Endothelial cell of umbilical vein (primary cell): ENCODE measurements around the gene P2RX4. TPM values are rescaled to one million over a fixed set of nuclear protein-coding genes. Genes with fewer than 3 reads are reported as not detected.

Experiments
- BruUV-seq: library from RNA; stranded (reverse); fragments of 400-500 nt; replicated peaks from 2 replicates; lab custom pipeline; 2021; lab: Mats Ljungman, UMichigan
- CTCF ChIA-PET: fragments of 300-600, 350-600 bp; sonication (Branson Sonifier 250); formaldehyde crosslinking; loops from one replicate; lab custom pipeline; 2021; ENCODE audit warnings: antibody characterized with exemption, inconsistent platforms; lab: Charles Lee
- POLR2A ChIA-PET: fragments of 300-600, 350-600 bp; sonication (Branson Sonifier 250); formaldehyde crosslinking; loops from one replicate; lab custom pipeline; 2021; ENCODE audit warnings: antibody characterized with exemption, inconsistent platforms; lab: Charles Lee
- DNase-seq: peaks from one replicate; pipeline ENCODE4 v3.0.0-alpha.2; 2011; ENCODE audit warnings: low read depth, low spot score
- FAIRE-seq: peaks from 2 replicates; lab custom pipeline; 2011; peaks lifted over from hg19 to GRCh38; lab: Jason Lieb, UNC
- H2AFZ ChIP-seq: 2 replicates; pipeline ENCODE4 v1.6.0; 2012; ENCODE audit warnings: low read depth, low read length, control low read depth, inconsistent platforms
- H3K27ac ChIP-seq: 2 replicates; pipeline ENCODE4 v1.5.1; 2011; ENCODE audit warnings: low read depth, mild to moderate bottlenecking, control low read depth, low read length, moderate library complexity; ENCODE audit not compliant: insufficient read depth
- H3K27me3 ChIP-seq, 2 experiments: 2 replicates each; pipeline versions ENCODE4 v1.6.0 to v1.6.1; 2011; ENCODE audit warnings: low read length in 2 of 2, mixed read lengths in 1 of 2; ENCODE audit not compliant: control insufficient read depth in 2 of 2, insufficient read depth in 2 of 2
- H3K36me3 ChIP-seq, 2 experiments: 2 replicates in 1 of 2; 3 replicates in 1 of 2; pipeline ENCODE4 v1.5.1; 2011; ENCODE audit warnings: low read length in 2 of 2, mild to moderate bottlenecking in 1 of 2, moderate library complexity in 1 of 2; ENCODE audit not compliant: control insufficient read depth in 2 of 2, insufficient read depth in 2 of 2; ENCODE audit errors: extremely low read depth in 1 of 2
- H3K4me1 ChIP-seq: 3 replicates; pipeline ENCODE4 v1.5.1; 2011; ENCODE audit warnings: mild to moderate bottlenecking, low read length; ENCODE audit not compliant: control insufficient read depth, insufficient read depth; ENCODE audit errors: extremely low read depth
- H3K4me2 ChIP-seq: 2 replicates; pipeline ENCODE4 v1.6.1; 2011; ENCODE audit warnings: low read length, control low read depth, mixed read lengths; ENCODE audit not compliant: insufficient read depth
- H3K4me3 ChIP-seq, 3 experiments: fragments of 200-600 bp in 1 of 3; sonication (generic), shearing (Covaris generic) in 1 of 3; replicated peaks in 1 of 3; 2 replicates each; pipeline ENCODE4 v1.5.1; 2011 to 2016; ENCODE audit warnings: control low read depth in 3 of 3, low read length in 3 of 3, mild to moderate bottlenecking in 2 of 3, inconsistent platforms in 1 of 3, low read depth in 1 of 3, moderate library complexity in 1 of 3; ENCODE audit not compliant: insufficient read depth in 1 of 3
- H3K79me2 ChIP-seq: 2 replicates; pipeline ENCODE4 v1.6.0; 2012; ENCODE audit warnings: low read length, inconsistent platforms; ENCODE audit not compliant: control insufficient read depth, insufficient read depth
- H3K9ac ChIP-seq: replicated peaks from 2 replicates; pipeline ENCODE3; 2011; ENCODE audit warnings: low read length, control low read depth; ENCODE audit not compliant: insufficient read depth; ENCODE audit errors: extremely low read depth
- H3K9me1 ChIP-seq: replicated peaks from 3 replicates; pipeline ENCODE4 v1.6.0; 2011; ENCODE audit warnings: mild to moderate bottlenecking, low read length; ENCODE audit not compliant: control insufficient read depth, insufficient read depth; ENCODE audit errors: extremely low read depth
- H3K9me3 ChIP-seq: replicated peaks from 2 replicates; pipeline ENCODE4 v1.5.1; 2012; ENCODE audit warnings: low read length, inconsistent platforms; ENCODE audit not compliant: control insufficient read depth, insufficient read depth
- H4K20me1 ChIP-seq: replicated peaks from 2 replicates; pipeline ENCODE3; 2011; ENCODE audit warnings: mild to moderate bottlenecking, low read length; ENCODE audit not compliant: control insufficient read depth, insufficient read depth; ENCODE audit errors: extremely low read depth
- EZH2 ChIP-seq: IDR thresholded peaks from 2 replicates; pipeline ENCODE4 v1.6.1; 2012; ENCODE audit warnings: borderline replicate concordance, low read depth, mild to moderate bottlenecking, moderate library complexity, low read length, inconsistent platforms; ENCODE audit not compliant: severe bottlenecking
- FOS ChIP-seq: IDR thresholded peaks from 2 replicates; pipeline ENCODE4 v1.6.1; 2011; ENCODE audit warnings: mild to moderate bottlenecking, low read length, moderate library complexity, borderline replicate concordance; ENCODE audit not compliant: insufficient read depth
- GATA2 ChIP-seq: IDR thresholded peaks from 2 replicates; pipeline ENCODE4 v1.7.0; 2011; ENCODE audit warnings: low read depth, mild to moderate bottlenecking, moderate library complexity, mixed read lengths, low read length; ENCODE audit not compliant: insufficient read length, insufficient read depth
- JUN ChIP-seq: IDR thresholded peaks from 2 replicates; pipeline ENCODE4 v1.6.1; 2011; ENCODE audit warnings: borderline replicate concordance, low read depth; ENCODE audit not compliant: insufficient read length, insufficient read depth
- MYC ChIP-seq: IDR thresholded peaks from one replicate; pipeline ENCODE4 v1.6.1; 2011; ENCODE audit warnings: mild to moderate bottlenecking, low read depth, low read length
- POLR2A ChIP-seq: IDR thresholded peaks from 2 replicates; pipeline ENCODE4 v1.6.1; 2012; ENCODE audit warnings: low read depth, mild to moderate bottlenecking, control low read depth, low read length
- POLR2AphosphoS5 ChIP-seq: IDR thresholded peaks from 2 replicates; pipeline ENCODE4 v1.6.1; 2012; ENCODE audit warnings: low read depth, mild to moderate bottlenecking, control low read depth, low read length, moderate library complexity; ENCODE audit not compliant: insufficient read depth
- dilution Hi-C: fragments of 300-500 bp; cut with MboI; formaldehyde crosslinking; loops from one replicate; pipeline ENCODE4 v1.15.0; 2019; ENCODE audit warnings: low sequenced_read_pairs; ENCODE audit not compliant: extremely low pct_ligation_motif_present
- intact Hi-C: fragments of 100-400 bp; cut with micrococcal nuclease; formaldehyde crosslinking; loops from one replicate; pipeline ENCODE4 v1.10.0; 2022
- polyA plus RNA-seq, 4 experiments: library from polyadenylated mRNA; depleted of rRNA in 3 of 4; stranded (reverse) in 3 of 4; unstranded in 1 of 4; fragments of >200 nt; gene quantifications; 2 replicates each; pipeline versions ENCODE4 v1.2.1 to v1.2.3, GENCODE V29; 2011 to 2012; ENCODE audit warnings: missing spikeins in 1 of 4
- total RNA-seq: library from RNA; stranded (reverse); gene quantifications from 2 replicates; pipeline ENCODE4 v1.2.3, GENCODE V29; 2021
- TF ChIP-seq, protein P1 (sequence below), 2 donors: IDR thresholded peaks; 1 replicate in 1 of 2; 2 replicates in 1 of 2; pipeline ENCODE4 v1.5.1; 2011; ENCODE audit warnings: low read length in 2 of 2, mild to moderate bottlenecking in 2 of 2, moderate library complexity in 2 of 2, control low read depth in 1 of 2, inconsistent platforms in 1 of 2, low read depth in 1 of 2; ENCODE audit not compliant: insufficient read depth in 1 of 2; ENCODE audit errors: extremely low read depth in 1 of 2
- TF ChIP-seq, protein P2 (sequence below): IDR thresholded peaks from 2 replicates; pipeline ENCODE4 v1.6.1; 2011; ENCODE audit not compliant: insufficient read depth, insufficient read length

P2RX4 gene
- total and polyA plus RNA-seq, 2 donors (not counting 3 experiments of a cell fraction or from before 2014, with no cell fraction given): 92.8 to 116 TPM

DNA sequence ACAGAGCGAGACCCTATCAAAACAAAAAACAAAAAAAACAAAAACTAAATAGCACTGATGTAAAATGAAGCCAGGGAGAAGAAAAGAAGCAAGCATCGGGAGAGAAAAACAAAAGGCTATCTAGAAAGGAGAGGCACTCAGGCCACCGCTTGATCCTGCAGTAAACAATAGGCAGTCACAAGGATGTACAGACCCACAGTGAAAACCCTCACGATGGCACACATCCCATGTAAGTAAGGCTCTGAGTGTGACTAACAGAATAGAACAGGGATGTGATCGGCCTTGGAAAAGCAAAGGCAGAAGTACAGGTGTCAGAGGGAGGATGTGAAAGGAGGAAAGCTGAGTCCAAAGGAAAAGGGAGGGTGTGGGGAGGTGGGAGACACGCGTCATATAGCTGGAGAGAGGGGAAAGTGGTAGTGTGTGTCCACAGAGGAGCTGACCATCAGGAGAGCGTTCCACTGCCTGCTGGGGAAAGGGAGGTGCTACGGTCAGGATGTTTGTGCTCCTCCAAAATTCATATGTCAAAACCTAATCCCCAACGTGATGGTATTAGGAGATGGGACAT is 55.1 kb downstream of the P2RX4 start:
- BruUV-seq: no TSS peak
- dilution Hi-C loops: no loop called here
- DNase-seq (no peak), FAIRE-seq (no peak)
- ChIA-PET POLR2A (no interaction called here), CTCF (no interaction called here)
- Histone ChIP-seq H3K9me1 (no peaks in the 10 kb centered on the region), H3K36me3 (peaks cover 10 to 22% of the 10 kb centered on the region in 2 experiments), H3K9ac (no peak overlapping the region), H4K20me1 (no peaks in the 10 kb centered on the region), H3K9me3 (no peaks in the 10 kb centered on the region), H3K4me3 (no peak overlapping the region), H3K27me3 (no peaks in the 10 kb centered on the region), H3K27ac (no peak overlapping the region), H3K4me2 (no peak overlapping the region), H3K4me1 (peaks cover 6% of the 10 kb centered on the region), H2AFZ (no peak overlapping the region), H3K79me2 (no peaks in the 10 kb centered on the region)
- no peak for TF ChIP-seq FOS
- no peak for TF ChIP-seq EZH2
- TF ChIP-seq, protein P1, sequence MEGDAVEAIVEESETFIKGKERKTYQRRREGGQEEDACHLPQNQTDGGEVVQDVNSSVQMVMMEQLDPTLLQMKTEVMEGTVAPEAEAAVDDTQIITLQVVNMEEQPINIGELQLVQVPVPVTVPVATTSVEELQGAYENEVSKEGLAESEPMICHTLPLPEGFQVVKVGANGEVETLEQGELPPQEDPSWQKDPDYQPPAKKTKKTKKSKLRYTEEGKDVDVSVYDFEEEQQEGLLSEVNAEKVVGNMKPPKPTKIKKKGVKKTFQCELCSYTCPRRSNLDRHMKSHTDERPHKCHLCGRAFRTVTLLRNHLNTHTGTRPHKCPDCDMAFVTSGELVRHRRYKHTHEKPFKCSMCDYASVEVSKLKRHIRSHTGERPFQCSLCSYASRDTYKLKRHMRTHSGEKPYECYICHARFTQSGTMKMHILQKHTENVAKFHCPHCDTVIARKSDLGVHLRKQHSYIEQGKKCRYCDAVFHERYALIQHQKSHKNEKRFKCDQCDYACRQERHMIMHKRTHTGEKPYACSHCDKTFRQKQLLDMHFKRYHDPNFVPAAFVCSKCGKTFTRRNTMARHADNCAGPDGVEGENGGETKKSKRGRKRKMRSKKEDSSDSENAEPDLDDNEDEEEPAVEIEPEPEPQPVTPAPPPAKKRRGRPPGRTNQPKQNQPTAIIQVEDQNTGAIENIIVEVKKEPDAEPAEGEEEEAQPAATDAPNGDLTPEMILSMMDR (IDR thresholded peaks at IDR 0.05; ENCODE audit: extremely low read depth in 1 of 2, insufficient read depth in 1 of 2, low read depth in 1 of 2, low read length in 2 of 2): no peak
- TF ChIP-seq JUN: no peak
- TF ChIP-seq POLR2A: no peak
- TF ChIP-seq MYC: no peak
- TF ChIP-seq POLR2AphosphoS5: no peak
- TF ChIP-seq, protein P2, sequence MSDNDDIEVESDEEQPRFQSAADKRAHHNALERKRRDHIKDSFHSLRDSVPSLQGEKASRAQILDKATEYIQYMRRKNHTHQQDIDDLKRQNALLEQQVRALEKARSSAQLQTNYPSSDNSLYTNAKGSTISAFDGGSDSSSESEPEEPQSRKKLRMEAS: no peak
- no peak for TF ChIP-seq GATA2
- intact Hi-C loops: no loop called here
